Nucleus accumbens (tissue), 56 donors: ENCODE data around the gene SPSB1.
A peak's percentile ranks its signal among the peaks of the same experiment; 100 is the strongest.

Source experiments
- DNase-seq, 56 donors: peaks; one replicate each; lab custom pipeline; 2025; lab: John Stamatoyannopoulos, UW

Gene SPSB1

GRCh38 chr1:9356829-9357466, 64.3 kb downstream of the SPSB1 start:
- no peak for DNase-seq

DNA sequence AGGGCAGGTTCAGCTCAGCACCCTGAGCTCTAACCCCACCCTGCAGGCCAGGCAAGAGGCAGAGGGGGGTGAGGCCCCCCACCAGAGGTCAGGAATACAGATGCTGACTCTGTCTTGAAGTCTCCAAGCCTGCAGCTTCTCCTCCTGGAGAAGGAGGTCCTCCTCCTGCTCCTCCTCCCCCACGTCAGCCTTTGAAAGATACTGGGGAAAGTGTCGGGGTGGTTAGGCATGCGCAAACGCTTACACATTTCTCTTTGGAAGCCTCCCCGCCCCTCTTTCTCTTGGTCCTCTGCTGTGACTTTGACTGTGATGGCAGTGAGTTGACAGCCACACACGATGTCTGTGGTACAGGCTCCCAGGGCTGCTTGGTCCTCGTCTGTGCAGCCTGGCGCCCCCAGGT, 65.3 kb downstream of the SPSB1 start:
- no peak for DNase-seq

- no peak for DNase-seq
Measured at GRCh38 chr1:9360371-9361064, 67.8 kb downstream of the SPSB1 start.

GRCh38 chr1:9361630-9362260, 69.1 kb downstream of the SPSB1 start:
- no peak for DNase-seq

- DNase-seq, result peak in 11 of 56 donors; percentile 23 to 65 (median 41)
Measured at GRCh38 chr1:9362488-9362887, 69.8 kb downstream of the SPSB1 start.

DNA sequence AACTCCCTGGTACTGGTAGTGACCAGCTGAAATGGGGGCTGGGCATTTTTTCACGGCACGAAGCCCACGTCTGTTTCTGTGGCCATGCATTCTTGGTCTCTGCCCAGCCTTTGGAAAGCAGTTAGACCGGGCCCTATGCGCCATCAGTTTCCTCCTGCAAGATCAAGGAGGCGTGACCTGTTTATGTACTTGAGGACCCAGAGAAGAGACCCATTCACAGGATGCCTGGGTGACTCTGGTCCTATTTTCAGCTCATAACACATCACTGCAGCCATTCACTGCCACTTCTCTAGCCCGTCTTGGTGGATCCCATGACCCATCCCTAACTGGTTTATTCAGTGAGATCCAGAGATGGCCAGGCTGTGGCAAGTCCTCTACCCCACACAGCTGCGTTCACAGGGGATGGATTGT, 70.4 kb downstream of the SPSB1 start:
- DNase-seq, result peak in 47 of 56 donors; percentile 10 to 87 (median 63)

GRCh38 chr1:9366298-9366697, 73.6 kb downstream of the SPSB1 start:
- no peak for DNase-seq

GRCh38 chr1:9366943-9367780, 74.5 kb downstream of the SPSB1 start:
- no peak for DNase-seq

GRCh38 chr1:9367806-9368205, 75.1 kb downstream of the SPSB1 start:
- no peak for DNase-seq

- DNase-seq, result no peak
Measured at GRCh38 chr1:9368356-9368755, 75.7 kb downstream of the SPSB1 start.

DNA sequence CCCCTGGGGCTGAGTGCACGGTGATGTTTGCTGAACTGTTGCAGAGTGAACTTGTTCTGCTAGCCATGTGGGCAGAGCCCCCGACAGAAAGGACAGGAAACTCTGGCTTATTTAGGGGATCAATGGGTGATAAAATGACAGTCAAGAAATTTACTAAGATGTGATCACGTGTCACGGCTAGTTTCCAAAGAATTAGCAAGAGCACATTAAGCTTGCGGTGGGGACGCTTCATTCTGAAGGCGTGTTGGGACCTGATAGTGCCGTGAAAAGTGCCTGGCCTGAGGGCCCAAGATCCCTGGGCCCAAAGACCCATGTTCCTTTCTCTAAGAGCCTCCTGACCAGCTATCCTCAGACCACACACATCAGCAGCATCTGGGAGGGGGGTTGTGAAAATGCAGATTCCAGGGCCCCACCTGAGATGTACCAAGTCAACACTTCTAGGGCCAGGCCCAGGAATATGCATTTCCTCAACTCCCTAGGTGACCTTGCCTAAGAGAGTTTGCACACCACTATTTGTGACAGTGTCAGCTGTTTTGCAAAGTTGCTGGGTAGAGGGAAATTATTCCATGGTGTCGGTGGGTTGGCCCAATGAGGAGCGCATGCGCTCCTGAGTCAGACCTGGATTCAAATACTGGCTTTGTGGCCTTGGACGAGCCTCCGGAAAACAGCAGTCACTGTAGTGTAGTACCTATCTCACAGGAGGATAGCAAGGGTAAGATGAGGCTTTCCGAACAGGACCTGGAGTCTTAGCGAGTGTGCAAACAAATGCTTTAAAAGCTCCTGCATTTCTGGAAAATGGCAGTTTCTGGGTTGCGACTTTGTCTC, 77.5 kb downstream of the SPSB1 start:
- no peak for DNase-seq

GRCh38 chr1:9371391-9371935, 78.8 kb downstream of the SPSB1 start:
- DNase-seq, result no peak

DNA sequence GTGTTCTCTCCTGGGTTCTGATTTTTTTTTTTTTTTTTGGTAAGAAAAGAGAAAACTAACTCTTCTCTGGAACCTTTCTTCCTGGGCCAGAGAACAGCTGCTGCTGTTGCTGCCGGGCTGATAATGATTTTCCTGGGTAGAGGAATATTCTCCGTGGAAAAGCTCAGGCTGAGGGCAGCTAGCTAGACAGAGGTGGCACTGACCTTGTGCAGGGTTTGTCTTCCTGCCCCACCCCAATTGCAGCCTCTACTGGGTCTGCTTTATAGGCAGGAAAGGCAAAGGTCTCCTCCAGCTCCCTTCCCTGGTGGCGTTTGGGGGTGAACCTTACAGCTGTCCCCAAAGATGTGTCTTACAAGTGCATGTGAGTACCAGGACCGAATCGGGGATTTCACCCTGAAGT, 79.3 kb downstream of the SPSB1 start:
- no peak for DNase-seq

DNA sequence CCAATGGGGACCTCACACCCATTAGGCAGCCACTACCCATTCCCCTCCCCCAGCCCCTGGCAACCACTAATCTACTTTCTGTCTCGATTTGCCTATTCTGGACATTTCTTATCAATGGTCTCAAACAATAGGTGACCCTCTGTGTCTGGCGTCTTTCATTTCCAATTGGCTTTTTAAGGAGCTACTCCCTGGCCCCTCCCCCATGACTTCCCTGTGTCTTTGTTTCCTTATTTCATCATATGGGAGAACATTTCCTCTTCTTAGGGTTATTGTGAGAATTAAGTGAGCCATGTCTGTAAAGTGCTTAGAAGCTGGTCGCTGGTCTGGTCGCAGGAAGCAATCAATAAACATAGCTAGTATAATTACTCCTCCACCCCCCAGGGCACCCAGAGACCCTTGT, 80.9 kb downstream of the SPSB1 start:
- DNase-seq, result no peak

- DNase-seq, result no peak
Measured at GRCh38 chr1:9374748-9375341, 82.2 kb downstream of the SPSB1 start.

GRCh38 chr1:9375912-9376311, 83.2 kb downstream of the SPSB1 start:
- peak in 3 of 56 donors; percentile 17 to 39 (median 35) for DNase-seq

DNA sequence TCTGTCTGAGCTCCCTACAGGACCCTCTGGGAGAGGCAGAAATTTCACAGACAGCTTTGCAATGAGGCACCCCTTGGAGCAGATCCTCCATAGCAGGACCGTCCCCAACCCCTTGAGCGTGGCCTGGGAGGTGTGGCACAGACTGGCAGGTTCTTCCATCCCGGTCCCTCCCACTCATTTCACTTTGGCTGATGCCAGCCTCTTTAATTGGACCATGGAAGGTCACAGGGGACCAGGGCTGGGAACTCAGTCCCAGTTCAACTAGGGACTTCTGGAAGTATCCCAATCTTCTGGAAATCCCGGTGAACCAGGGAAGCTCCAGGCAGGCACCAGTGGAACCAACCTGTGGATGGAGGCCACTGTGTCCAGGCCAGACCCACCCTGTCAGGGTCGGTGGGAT, 83.7 kb downstream of the SPSB1 start:
- no peak for DNase-seq

- DNase-seq, result no peak
Measured at GRCh38 chr1:9376886-9377333, 84.2 kb downstream of the SPSB1 start.

- no peak for DNase-seq
Measured at GRCh38 chr1:9378801-9379200, 86.1 kb downstream of the SPSB1 start.
